Measurements from ENCODE around the gene EWSR1.

GRCh38 chr22:29268511-29269229 is 602 bp downstream of the EWSR1 start:
- TF ChIP-seq CTCF (IDR thresholded peaks at IDR 0.05) (no peak), ZFX (IDR thresholded peaks at IDR 0.05; ENCODE audit: borderline replicate concordance) (no peak)
